Measurements from ENCODE around the gene IMPG2. TPM values are rescaled to one million over a fixed set of nuclear protein-coding genes. Genes with fewer than 3 reads are reported as not detected.

The IMPG2 gene
- total RNA-seq, 1 donor from 2014 or later: 2.6 TPM

- no peaks in the 10 kb centered on the region for H3K4me1 ChIP-seq (ENCODE audit: control insufficient read depth in 3 of 3, insufficient read depth in 3 of 3, low read length in 3 of 3)
- no peaks in the 10 kb centered on the region for H3K27me3 ChIP-seq (ENCODE audit: control insufficient read depth in 3 of 3, insufficient read depth in 3 of 3, low read length in 3 of 3)
- no peak overlapping the region for H3K9ac ChIP-seq (ENCODE audit: low read depth in 1 of 3, low read length in 3 of 3)
- H3K4me3 ChIP-seq (ENCODE audit: low read length in 3 of 3): no peak overlapping the region
- no peaks in the 10 kb centered on the region for H3K9me3 ChIP-seq (ENCODE audit: control insufficient read depth in 3 of 3, low read length in 3 of 3)
- no peaks in the 10 kb centered on the region for H3K36me3 ChIP-seq (ENCODE audit: control insufficient read depth in 3 of 3, insufficient read depth in 3 of 3, low read length in 3 of 3)
- H3K27ac ChIP-seq (ENCODE audit: low read depth, low read length): no peak overlapping the region
Observed at GRCh38 chr3:101194392-101194791, 126.0 kb downstream of the IMPG2 start.

- no peak overlapping the region for H3K4me3 ChIP-seq (ENCODE audit: low read length in 3 of 3)
- no peak overlapping the region for H3K27ac ChIP-seq (ENCODE audit: low read depth, low read length)
- no peaks in the 10 kb centered on the region for H3K9me3 ChIP-seq (ENCODE audit: control insufficient read depth in 3 of 3, low read length in 3 of 3)
- no peak overlapping the region for H3K9ac ChIP-seq (ENCODE audit: low read depth in 1 of 3, low read length in 3 of 3)
- H3K36me3 ChIP-seq (ENCODE audit: control insufficient read depth in 3 of 3, insufficient read depth in 3 of 3, low read length in 3 of 3): no peaks in the 10 kb centered on the region
- H3K4me1 ChIP-seq (ENCODE audit: control insufficient read depth in 3 of 3, insufficient read depth in 3 of 3, low read length in 3 of 3): no peaks in the 10 kb centered on the region
- no peaks in the 10 kb centered on the region for H3K27me3 ChIP-seq (ENCODE audit: control insufficient read depth in 3 of 3, insufficient read depth in 3 of 3, low read length in 3 of 3)
Observed at GRCh38 chr3:101193957-101194356, 126.4 kb downstream of the IMPG2 start.

GRCh38 chr3:101189796-101190195 lies 130.6 kb downstream of the IMPG2 start:
- H3K27me3 ChIP-seq (ENCODE audit: control insufficient read depth in 3 of 3, insufficient read depth in 3 of 3, low read length in 3 of 3): no peaks in the 10 kb centered on the region
- no peaks in the 10 kb centered on the region for H3K4me1 ChIP-seq (ENCODE audit: control insufficient read depth in 3 of 3, insufficient read depth in 3 of 3, low read length in 3 of 3)

GRCh38 chr3:101189176-101189575 lies 131.2 kb downstream of the IMPG2 start:
- H3K4me1 ChIP-seq (ENCODE audit: control insufficient read depth in 3 of 3, insufficient read depth in 3 of 3, low read length in 3 of 3): no peaks in the 10 kb centered on the region
- no peaks in the 10 kb centered on the region for H3K27me3 ChIP-seq (ENCODE audit: control insufficient read depth in 3 of 3, insufficient read depth in 3 of 3, low read length in 3 of 3)
- H3K27ac ChIP-seq (ENCODE audit: low read depth, low read length): no peak overlapping the region
- H3K9me3 ChIP-seq (ENCODE audit: control insufficient read depth in 3 of 3, low read length in 3 of 3): no peaks in the 10 kb centered on the region
- no peak overlapping the region for H3K4me3 ChIP-seq (ENCODE audit: low read length in 3 of 3)
- H3K36me3 ChIP-seq (ENCODE audit: control insufficient read depth in 3 of 3, insufficient read depth in 3 of 3, low read length in 3 of 3): no peaks in the 10 kb centered on the region
- no peak overlapping the region for H3K9ac ChIP-seq (ENCODE audit: low read depth in 1 of 3, low read length in 3 of 3)

More at GRCh38 chr3:101189796-101190195, 130.6 kb downstream of the IMPG2 start:
- Histone ChIP-seq H3K9me3 (ENCODE audit: control insufficient read depth in 3 of 3, low read length in 3 of 3) (no peaks in the 10 kb centered on the region), H3K9ac (ENCODE audit: low read depth in 1 of 3, low read length in 3 of 3) (no peak overlapping the region), H3K27ac (ENCODE audit: low read depth, low read length) (no peak overlapping the region), H3K4me3 (ENCODE audit: low read length in 3 of 3) (no peak overlapping the region), H3K36me3 (ENCODE audit: control insufficient read depth in 3 of 3, insufficient read depth in 3 of 3, low read length in 3 of 3) (no peaks in the 10 kb centered on the region)

- no peak overlapping the region for H3K4me3 ChIP-seq (ENCODE audit: low read length in 3 of 3)
- H3K27me3 ChIP-seq (ENCODE audit: control insufficient read depth in 3 of 3, insufficient read depth in 3 of 3, low read length in 3 of 3): no peaks in the 10 kb centered on the region
- no peaks in the 10 kb centered on the region for H3K36me3 ChIP-seq (ENCODE audit: control insufficient read depth in 3 of 3, insufficient read depth in 3 of 3, low read length in 3 of 3)
- H3K9me3 ChIP-seq (ENCODE audit: control insufficient read depth in 3 of 3, low read length in 3 of 3): no peaks in the 10 kb centered on the region
- no peaks in the 10 kb centered on the region for H3K4me1 ChIP-seq (ENCODE audit: control insufficient read depth in 3 of 3, insufficient read depth in 3 of 3, low read length in 3 of 3)
- H3K27ac ChIP-seq (ENCODE audit: low read depth, low read length): no peak overlapping the region
- H3K9ac ChIP-seq (ENCODE audit: low read depth in 1 of 3, low read length in 3 of 3): no peak overlapping the region
Observed at GRCh38 chr3:101185341-101185740, 135.0 kb downstream of the IMPG2 start.

GRCh38 chr3:101184111-101184510 lies 136.3 kb downstream of the IMPG2 start:
- Histone ChIP-seq H3K4me1 (ENCODE audit: control insufficient read depth in 3 of 3, insufficient read depth in 3 of 3, low read length in 3 of 3) (no peaks in the 10 kb centered on the region), H3K9me3 (ENCODE audit: control insufficient read depth in 3 of 3, low read length in 3 of 3) (no peaks in the 10 kb centered on the region), H3K36me3 (ENCODE audit: control insufficient read depth in 3 of 3, insufficient read depth in 3 of 3, low read length in 3 of 3) (no peaks in the 10 kb centered on the region), H3K4me3 (ENCODE audit: low read length in 3 of 3) (no peak overlapping the region), H3K9ac (ENCODE audit: low read depth in 1 of 3, low read length in 3 of 3) (no peak overlapping the region), H3K27ac (ENCODE audit: low read depth, low read length) (no peak overlapping the region), H3K27me3 (ENCODE audit: control insufficient read depth in 3 of 3, insufficient read depth in 3 of 3, low read length in 3 of 3) (no peaks in the 10 kb centered on the region)

- Histone ChIP-seq H3K4me3 (ENCODE audit: low read length in 3 of 3) (no peak overlapping the region), H3K27me3 (ENCODE audit: control insufficient read depth in 3 of 3, insufficient read depth in 3 of 3, low read length in 3 of 3) (no peaks in the 10 kb centered on the region), H3K27ac (ENCODE audit: low read depth, low read length) (no peak overlapping the region), H3K9ac (ENCODE audit: low read depth in 1 of 3, low read length in 3 of 3) (no peak overlapping the region), H3K9me3 (ENCODE audit: control insufficient read depth in 3 of 3, low read length in 3 of 3) (no peaks in the 10 kb centered on the region), H3K4me1 (ENCODE audit: control insufficient read depth in 3 of 3, insufficient read depth in 3 of 3, low read length in 3 of 3) (no peaks in the 10 kb centered on the region), H3K36me3 (ENCODE audit: control insufficient read depth in 3 of 3, insufficient read depth in 3 of 3, low read length in 3 of 3) (no peaks in the 10 kb centered on the region)
Observed at GRCh38 chr3:101183151-101183550, 137.2 kb downstream of the IMPG2 start.

- no peak overlapping the region for H3K9ac ChIP-seq (ENCODE audit: low read depth in 1 of 3, low read length in 3 of 3)
Observed at GRCh38 chr3:101182734-101183133, 137.6 kb downstream of the IMPG2 start.

GRCh38 chr3:101181801-101182200 lies 138.6 kb downstream of the IMPG2 start:
- H3K36me3 ChIP-seq (ENCODE audit: control insufficient read depth in 3 of 3, insufficient read depth in 3 of 3, low read length in 3 of 3): no peaks in the 10 kb centered on the region
- H3K9ac ChIP-seq (ENCODE audit: low read depth in 1 of 3, low read length in 3 of 3): no peak overlapping the region
- H3K27ac ChIP-seq (ENCODE audit: low read depth, low read length): no peak overlapping the region
- no peak overlapping the region for H3K4me3 ChIP-seq (ENCODE audit: low read length in 3 of 3)
- no peaks in the 10 kb centered on the region for H3K4me1 ChIP-seq (ENCODE audit: control insufficient read depth in 3 of 3, insufficient read depth in 3 of 3, low read length in 3 of 3)
- H3K9me3 ChIP-seq (ENCODE audit: control insufficient read depth in 3 of 3, low read length in 3 of 3): no peaks in the 10 kb centered on the region
- no peaks in the 10 kb centered on the region for H3K27me3 ChIP-seq (ENCODE audit: control insufficient read depth in 3 of 3, insufficient read depth in 3 of 3, low read length in 3 of 3)

More at GRCh38 chr3:101182734-101183133, 137.6 kb downstream of the IMPG2 start:
- Histone ChIP-seq H3K27me3 (ENCODE audit: control insufficient read depth in 3 of 3, insufficient read depth in 3 of 3, low read length in 3 of 3) (no peaks in the 10 kb centered on the region), H3K27ac (ENCODE audit: low read depth, low read length) (no peak overlapping the region), H3K9me3 (ENCODE audit: control insufficient read depth in 3 of 3, low read length in 3 of 3) (no peaks in the 10 kb centered on the region), H3K36me3 (ENCODE audit: control insufficient read depth in 3 of 3, insufficient read depth in 3 of 3, low read length in 3 of 3) (no peaks in the 10 kb centered on the region), H3K4me3 (ENCODE audit: low read length in 3 of 3) (no peak overlapping the region), H3K4me1 (ENCODE audit: control insufficient read depth in 3 of 3, insufficient read depth in 3 of 3, low read length in 3 of 3) (no peaks in the 10 kb centered on the region)

- Histone ChIP-seq H3K9me3 (ENCODE audit: control insufficient read depth in 3 of 3, low read length in 3 of 3) (no peaks in the 10 kb centered on the region), H3K27ac (ENCODE audit: low read depth, low read length) (no peak overlapping the region), H3K4me1 (ENCODE audit: control insufficient read depth in 3 of 3, insufficient read depth in 3 of 3, low read length in 3 of 3) (no peaks in the 10 kb centered on the region), H3K36me3 (ENCODE audit: control insufficient read depth in 3 of 3, insufficient read depth in 3 of 3, low read length in 3 of 3) (no peaks in the 10 kb centered on the region), H3K9ac (ENCODE audit: low read depth in 1 of 3, low read length in 3 of 3) (no peak overlapping the region), H3K27me3 (ENCODE audit: control insufficient read depth in 3 of 3, insufficient read depth in 3 of 3, low read length in 3 of 3) (no peaks in the 10 kb centered on the region), H3K4me3 (ENCODE audit: low read length in 3 of 3) (no peak overlapping the region)
Observed at GRCh38 chr3:101179637-101180036, 140.7 kb downstream of the IMPG2 start.

GRCh38 chr3:101177577-101177976 lies 142.8 kb downstream of the IMPG2 start:
- H3K4me1 ChIP-seq (ENCODE audit: control insufficient read depth in 3 of 3, insufficient read depth in 3 of 3, low read length in 3 of 3): no peaks in the 10 kb centered on the region
- no peaks in the 10 kb centered on the region for H3K36me3 ChIP-seq (ENCODE audit: control insufficient read depth in 3 of 3, insufficient read depth in 3 of 3, low read length in 3 of 3)
- no peak overlapping the region for H3K9ac ChIP-seq (ENCODE audit: low read depth in 1 of 3, low read length in 3 of 3)
- H3K27ac ChIP-seq (ENCODE audit: low read depth, low read length): no peak overlapping the region
- H3K9me3 ChIP-seq (ENCODE audit: control insufficient read depth in 3 of 3, low read length in 3 of 3): no peaks in the 10 kb centered on the region
- H3K4me3 ChIP-seq (ENCODE audit: low read length in 3 of 3): no peak overlapping the region
- H3K27me3 ChIP-seq (ENCODE audit: control insufficient read depth in 3 of 3, insufficient read depth in 3 of 3, low read length in 3 of 3): no peaks in the 10 kb centered on the region
